ENCODE data around the gene OGG1. TPM values are rescaled to one million over a fixed set of nuclear protein-coding genes. Genes with fewer than 3 reads are reported as not detected.

OGG1 gene
- total RNA-seq, 1 donor: 32.1 TPM

DNA sequence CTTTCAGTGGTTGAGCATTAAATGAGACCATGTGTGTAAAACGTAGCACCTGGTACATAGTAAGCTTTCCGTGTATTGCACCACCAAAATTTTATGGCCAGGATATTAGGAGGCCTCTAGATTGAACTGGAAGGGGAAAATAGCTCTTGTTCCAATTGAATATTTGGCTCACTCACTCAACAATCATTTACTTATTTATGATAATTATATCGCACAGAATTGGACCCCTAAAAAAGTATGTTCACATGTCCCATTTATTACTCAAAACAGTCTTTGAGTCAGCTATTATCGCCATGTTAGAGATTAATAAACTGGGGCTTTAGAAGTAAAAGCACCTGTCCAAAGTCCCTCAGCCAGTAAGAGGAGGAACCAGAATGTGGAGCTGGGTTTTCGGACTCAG lies 55.2 kb downstream of the OGG1 start:
- TF ChIP-seq, protein P1, sequence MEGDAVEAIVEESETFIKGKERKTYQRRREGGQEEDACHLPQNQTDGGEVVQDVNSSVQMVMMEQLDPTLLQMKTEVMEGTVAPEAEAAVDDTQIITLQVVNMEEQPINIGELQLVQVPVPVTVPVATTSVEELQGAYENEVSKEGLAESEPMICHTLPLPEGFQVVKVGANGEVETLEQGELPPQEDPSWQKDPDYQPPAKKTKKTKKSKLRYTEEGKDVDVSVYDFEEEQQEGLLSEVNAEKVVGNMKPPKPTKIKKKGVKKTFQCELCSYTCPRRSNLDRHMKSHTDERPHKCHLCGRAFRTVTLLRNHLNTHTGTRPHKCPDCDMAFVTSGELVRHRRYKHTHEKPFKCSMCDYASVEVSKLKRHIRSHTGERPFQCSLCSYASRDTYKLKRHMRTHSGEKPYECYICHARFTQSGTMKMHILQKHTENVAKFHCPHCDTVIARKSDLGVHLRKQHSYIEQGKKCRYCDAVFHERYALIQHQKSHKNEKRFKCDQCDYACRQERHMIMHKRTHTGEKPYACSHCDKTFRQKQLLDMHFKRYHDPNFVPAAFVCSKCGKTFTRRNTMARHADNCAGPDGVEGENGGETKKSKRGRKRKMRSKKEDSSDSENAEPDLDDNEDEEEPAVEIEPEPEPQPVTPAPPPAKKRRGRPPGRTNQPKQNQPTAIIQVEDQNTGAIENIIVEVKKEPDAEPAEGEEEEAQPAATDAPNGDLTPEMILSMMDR (IDR thresholded peaks at IDR 0.05; ENCODE audit: insufficient read depth, low read length): no peak

DNA sequence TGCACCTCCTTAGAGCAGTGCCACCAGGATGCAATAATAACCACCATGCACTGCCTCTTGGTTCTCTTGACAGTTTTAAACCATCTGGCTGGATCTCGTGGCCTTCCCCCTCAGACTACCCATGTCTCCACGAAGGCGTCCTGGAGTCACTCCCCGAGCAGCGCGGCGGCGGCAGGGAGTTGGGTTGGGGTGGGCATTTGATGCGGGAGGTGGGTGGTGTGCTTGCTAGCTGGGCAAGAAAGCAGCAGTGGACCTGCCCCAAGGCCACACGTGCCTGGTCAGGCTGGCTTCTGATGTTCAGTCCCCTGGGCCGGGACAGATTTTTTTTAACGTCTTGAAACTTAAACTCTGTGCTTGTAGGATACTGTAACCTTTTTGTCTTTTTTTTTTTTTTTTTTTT lies 56.4 kb downstream of the OGG1 start:
- no peak overlapping the region for H3K4me3 ChIP-seq (ENCODE audit: low read depth, low read length)
- TF ChIP-seq, protein P1 (IDR thresholded peaks at IDR 0.05; ENCODE audit: insufficient read depth, low read length): no peak
- no peak for DNase-seq (ENCODE audit: low read depth)

More for the DNA sequence above, 55.2 kb downstream of the OGG1 start:
- no peak for DNase-seq (ENCODE audit: low read depth)
- H3K4me3 ChIP-seq (ENCODE audit: low read depth, low read length): no peak overlapping the region

Other genes with a start within 250 kb of the OGG1 start
- gene LHFPL4, start 196.1 kb upstream of the OGG1 start, total RNA-seq (ENCODE audit: low replicate concordance): not detected in 2 replicates
- gene MTMR14, start 100.4 kb upstream of the OGG1 start, total RNA-seq (ENCODE audit: low replicate concordance): 25.8 and 26.1 TPM in 2 replicates
- gene CPNE9, start 46.1 kb upstream of the OGG1 start, total RNA-seq (ENCODE audit: low replicate concordance): not detected in 2 replicates
- gene BRPF1, start 18.2 kb upstream of the OGG1 start, total RNA-seq (ENCODE audit: low replicate concordance): 7.8 and 13.9 TPM in 2 replicates
- gene CAMK1, start 20.0 kb downstream of the OGG1 start, total RNA-seq (ENCODE audit: low replicate concordance): 24.5 and 41.5 TPM in 2 replicates
- gene TADA3, start 42.5 kb downstream of the OGG1 start, total RNA-seq (ENCODE audit: low replicate concordance): 73.8 and 74.2 TPM in 2 replicates
- 78.4 and 198 TPM in 2 replicates for gene ARPC4, start 43.1 kb downstream of the OGG1 start, total RNA-seq (ENCODE audit: low replicate concordance)
- 34.3 and 40.8 TPM in 2 replicates for gene TTLL3, start 60.3 kb downstream of the OGG1 start, total RNA-seq (ENCODE audit: low replicate concordance)
- gene RPUSD3, start 94.1 kb downstream of the OGG1 start, total RNA-seq (ENCODE audit: low replicate concordance): 21.3 and 25.8 TPM in 2 replicates
- not detected in 2 replicates for gene CIDEC, start 130.3 kb downstream of the OGG1 start, total RNA-seq (ENCODE audit: low replicate concordance)
- 9.8 and 25.8 TPM in 2 replicates for gene JAGN1, start 140.7 kb downstream of the OGG1 start, total RNA-seq (ENCODE audit: low replicate concordance)
- gene IL17RE, start 152.9 kb downstream of the OGG1 start, total RNA-seq (ENCODE audit: low replicate concordance): 1.5 and 3.1 TPM in 2 replicates
- gene IL17RC, start 167.1 kb downstream of the OGG1 start, total RNA-seq (ENCODE audit: low replicate concordance): 47.9 and 52.2 TPM in 2 replicates
- gene CRELD1, start 183.9 kb downstream of the OGG1 start, total RNA-seq (ENCODE audit: low replicate concordance): 7.2 and 13.2 TPM in 2 replicates
- 4.2 and 5.5 TPM in 2 replicates for gene PRRT3, start 202.5 kb downstream of the OGG1 start, total RNA-seq (ENCODE audit: low replicate concordance)
- gene EMC3, start 236.9 kb downstream of the OGG1 start, total RNA-seq (ENCODE audit: low replicate concordance): 17.9 and 59.7 TPM in 2 replicates

All from fibroblast of the aortic adventitia (primary cell).